ENCODE results near the gene CFAP100. TPM values are rescaled to one million over a fixed set of nuclear protein-coding genes. Genes with fewer than 3 reads are reported as not detected.

Gene CFAP100
- total RNA-seq, 2 donors from 2014 or later: 0.44 to 0.66 TPM

DNA sequence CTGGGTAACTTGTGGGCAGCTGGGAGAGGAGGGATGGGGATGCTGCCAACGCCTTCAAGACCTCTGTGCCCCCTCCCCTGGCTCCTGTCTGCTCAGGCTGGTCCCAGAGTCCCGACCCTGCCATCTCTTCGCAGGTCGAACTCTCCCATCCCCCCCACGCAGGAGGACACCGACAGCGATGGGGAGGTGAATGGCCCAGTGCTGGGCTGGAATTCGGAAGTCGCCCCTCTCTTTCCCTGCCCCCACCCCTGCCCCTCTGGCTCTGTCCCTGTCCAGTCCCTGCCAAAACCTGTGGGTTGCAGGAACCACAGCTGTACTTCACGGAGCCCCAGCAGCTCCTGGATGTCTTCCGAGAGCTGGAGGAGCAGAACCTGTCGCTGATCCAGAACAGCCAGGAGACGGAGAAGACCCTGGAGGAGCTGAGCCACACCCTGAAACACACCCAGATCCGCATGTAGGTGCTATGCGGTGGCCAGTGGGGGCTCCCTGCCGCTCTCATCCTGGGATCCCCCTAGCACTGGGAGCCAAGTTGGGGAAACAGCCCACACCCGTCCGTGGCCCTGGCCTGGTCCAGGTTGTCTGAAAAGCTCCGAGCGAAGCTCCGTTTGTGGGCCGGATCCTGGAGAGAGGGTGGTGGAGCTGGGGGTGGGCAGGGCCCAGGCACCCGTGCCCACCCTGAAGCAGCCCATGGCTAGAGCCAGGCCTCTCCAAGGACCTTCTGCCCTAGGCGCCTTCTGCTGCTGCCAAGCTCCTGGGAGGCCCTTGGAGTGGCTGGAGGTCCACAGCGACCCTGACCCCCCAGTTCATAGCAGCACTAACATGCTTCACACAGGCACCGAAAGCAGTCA is 28.7 kb downstream of the CFAP100 start:
- peaks cover 6% of the 10 kb centered on the region for H3K4me1 Mint-ChIP-seq

GRCh38 chr3:126424039-126424717 is 29.5 kb downstream of the CFAP100 start:
- DNase-seq: no peak
- WGBS, 2 experiments (ENCODE audit: insufficient coverage in 1 of 2, insufficient read length in 1 of 2): 90 to 97% methylated on average over 6 to 10 of the region's 10 CpGs
- Histone ChIP-seq H3K4me1 (ENCODE audit: control insufficient read depth, insufficient read depth, low read length) (no peaks in the 10 kb centered on the region), H3K36me3 (ENCODE audit: control insufficient read depth, insufficient read depth, low read length) (no peaks in the 10 kb centered on the region), H3K9ac (ENCODE audit: extremely low read depth, low read length, poor library complexity, severe bottlenecking) (no peak overlapping the region), H3K9me3 (ENCODE audit: control insufficient read depth, low read length) (peaks cover 5% of the 10 kb centered on the region), H3K27me3 (ENCODE audit: control insufficient read depth, insufficient read depth, low read length, poor library complexity, severe bottlenecking) (no peaks in the 10 kb centered on the region), H3K4me3 (ENCODE audit: low read length) (no peak overlapping the region), H3K27ac (ENCODE audit: low read depth, low read length) (no peak overlapping the region)
- Mint-ChIP-seq H3K4me1 (peaks cover 6% of the 10 kb centered on the region), H3K27ac (no peak overlapping the region), H3K9me3 (peaks cover 20% of the 10 kb centered on the region), H3K36me3 (ENCODE audit: low read depth) (no peaks in the 10 kb centered on the region), H3K4me3 (no peak overlapping the region), H3K27me3 (ENCODE audit: insufficient read depth) (no peaks in the 10 kb centered on the region)
- TF ChIP-seq, protein P1, sequence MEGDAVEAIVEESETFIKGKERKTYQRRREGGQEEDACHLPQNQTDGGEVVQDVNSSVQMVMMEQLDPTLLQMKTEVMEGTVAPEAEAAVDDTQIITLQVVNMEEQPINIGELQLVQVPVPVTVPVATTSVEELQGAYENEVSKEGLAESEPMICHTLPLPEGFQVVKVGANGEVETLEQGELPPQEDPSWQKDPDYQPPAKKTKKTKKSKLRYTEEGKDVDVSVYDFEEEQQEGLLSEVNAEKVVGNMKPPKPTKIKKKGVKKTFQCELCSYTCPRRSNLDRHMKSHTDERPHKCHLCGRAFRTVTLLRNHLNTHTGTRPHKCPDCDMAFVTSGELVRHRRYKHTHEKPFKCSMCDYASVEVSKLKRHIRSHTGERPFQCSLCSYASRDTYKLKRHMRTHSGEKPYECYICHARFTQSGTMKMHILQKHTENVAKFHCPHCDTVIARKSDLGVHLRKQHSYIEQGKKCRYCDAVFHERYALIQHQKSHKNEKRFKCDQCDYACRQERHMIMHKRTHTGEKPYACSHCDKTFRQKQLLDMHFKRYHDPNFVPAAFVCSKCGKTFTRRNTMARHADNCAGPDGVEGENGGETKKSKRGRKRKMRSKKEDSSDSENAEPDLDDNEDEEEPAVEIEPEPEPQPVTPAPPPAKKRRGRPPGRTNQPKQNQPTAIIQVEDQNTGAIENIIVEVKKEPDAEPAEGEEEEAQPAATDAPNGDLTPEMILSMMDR (conservative IDR thresholded peaks at IDR 0.05): no peak

More for the DNA sequence above, 28.7 kb downstream of the CFAP100 start:
- TF ChIP-seq, protein P1 (conservative IDR thresholded peaks at IDR 0.05): no peak
- peaks cover 20% of the 10 kb centered on the region for H3K9me3 Mint-ChIP-seq
- no peaks in the 10 kb centered on the region for H3K27me3 ChIP-seq (ENCODE audit: control insufficient read depth, insufficient read depth, low read length, poor library complexity, severe bottlenecking)
- no peak overlapping the region for H3K27ac Mint-ChIP-seq
- no peaks in the 10 kb centered on the region for H3K27me3 Mint-ChIP-seq (ENCODE audit: insufficient read depth)
- peaks cover 5% of the 10 kb centered on the region for H3K9me3 ChIP-seq (ENCODE audit: control insufficient read depth, low read length)
- H3K9ac ChIP-seq (ENCODE audit: extremely low read depth, low read length, poor library complexity, severe bottlenecking): no peak overlapping the region
- no peak for DNase-seq
- WGBS, 2 experiments (ENCODE audit: insufficient coverage in 1 of 2, insufficient read length in 1 of 2): 80 to 89% methylated on average over 15 to 26 of the region's 26 CpGs
- no peak overlapping the region for H3K4me3 ChIP-seq (ENCODE audit: low read length)
- H3K4me1 ChIP-seq (ENCODE audit: control insufficient read depth, insufficient read depth, low read length): no peaks in the 10 kb centered on the region
- no peaks in the 10 kb centered on the region for H3K36me3 Mint-ChIP-seq (ENCODE audit: low read depth)
- H3K36me3 ChIP-seq (ENCODE audit: control insufficient read depth, insufficient read depth, low read length): no peaks in the 10 kb centered on the region
- no peak overlapping the region for H3K27ac ChIP-seq (ENCODE audit: low read depth, low read length)
- no peak overlapping the region for H3K4me3 Mint-ChIP-seq

DNA sequence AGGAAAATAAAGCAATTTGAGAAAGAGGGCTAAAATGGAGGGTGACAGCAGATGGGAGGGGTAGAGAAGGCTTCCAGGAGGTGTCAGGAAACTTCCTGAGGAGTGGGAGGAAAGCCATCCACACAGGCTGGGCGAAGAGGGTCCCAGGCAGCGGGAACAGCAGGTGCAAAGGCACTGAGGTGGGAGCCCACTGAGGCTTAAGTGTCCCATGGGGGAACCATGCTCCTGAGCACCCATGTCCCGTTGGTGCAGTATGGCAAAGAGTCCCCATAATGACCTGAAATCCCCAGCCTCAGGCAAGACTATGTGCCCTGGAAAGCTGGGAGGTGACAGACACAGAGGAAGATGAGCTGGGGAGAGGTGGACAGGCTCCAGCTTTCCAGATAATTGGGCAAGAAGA is 30.0 kb downstream of the CFAP100 start:
- Histone ChIP-seq H3K27me3 (ENCODE audit: control insufficient read depth, insufficient read depth, low read length, poor library complexity, severe bottlenecking) (no peaks in the 10 kb centered on the region), H3K27ac (ENCODE audit: low read depth, low read length) (no peak overlapping the region), H3K9me3 (ENCODE audit: control insufficient read depth, low read length) (peaks cover 5% of the 10 kb centered on the region), H3K4me1 (ENCODE audit: control insufficient read depth, insufficient read depth, low read length) (no peaks in the 10 kb centered on the region), H3K36me3 (ENCODE audit: control insufficient read depth, insufficient read depth, low read length) (no peaks in the 10 kb centered on the region), H3K4me3 (ENCODE audit: low read length) (no peak overlapping the region), H3K9ac (ENCODE audit: extremely low read depth, low read length, poor library complexity, severe bottlenecking) (no peak overlapping the region)
- Mint-ChIP-seq H3K27me3 (ENCODE audit: insufficient read depth) (no peaks in the 10 kb centered on the region), H3K27ac (no peak overlapping the region), H3K4me3 (no peak overlapping the region), H3K36me3 (ENCODE audit: low read depth) (no peaks in the 10 kb centered on the region), H3K4me1 (peaks cover 6% of the 10 kb centered on the region), H3K9me3 (peaks cover 20% of the 10 kb centered on the region)
- DNase-seq: no peak
- TF ChIP-seq, protein P1 (conservative IDR thresholded peaks at IDR 0.05): no peak
- WGBS, 2 experiments (ENCODE audit: insufficient coverage in 1 of 2, insufficient read length in 1 of 2): 33 to 75% methylated on average over 1 to 3 of the region's 3 CpGs
